Stomach (tissue), 4 donors: ENCODE measurements around the gene BCAS3.

Source experiments
- CTCF ChIP-seq, 7 experiments: fragments of 450-650 bp in 4 of 7; fragments of 200-600 bp in 3 of 7; sonication (generic) in 3 of 7; IDR thresholded peaks; one replicate each; pipeline ENCODE4 v1.5.1; 2016 to 2019; ENCODE audit warnings: antibody characterized with exemption in 7 of 7, control low read depth in 2 of 7, mild to moderate bottlenecking in 1 of 7
- POLR2A ChIP-seq, 4 donors: fragments of 450-650 bp; IDR thresholded peaks; one replicate each; pipeline ENCODE4 v1.6.1; 2016; ENCODE audit warnings: antibody characterized with exemption in 4 of 4, control low read depth in 2 of 4, mild to moderate bottlenecking in 1 of 4, moderate library complexity in 1 of 4

GRCh38 chr17:61157246-61157886 is 479.7 kb downstream of the BCAS3 start:
- no peak for TF ChIP-seq CTCF (IDR thresholded peaks at IDR 0.05)
- no peak for TF ChIP-seq POLR2A (IDR thresholded peaks at IDR 0.05)
